SK-N-SH treated with all-trans-retinoic acid at 6 μM for 48 hours (cell line): ENCODE measurements around the gene KAT5.
"Not testable (repeated sequence)": the region's sequence is repeated elsewhere in the genome, so short reads cannot be mapped to it uniquely, and the experiment has no call there.

Experiments used
- ATAC-seq: fragments of 200-7000 bp; cut with Tn5 transposase; 3 replicates; pipeline ENCODE4 v1.9.1; 2020; ENCODE audit warnings: mild to moderate bottlenecking, moderate library complexity
- ARNTL ChIP-seq: fragments of 450-650 bp; formaldehyde crosslinking; IDR thresholded peaks from 2 replicates; pipeline ENCODE4 v1.5.0; 2020; ENCODE audit warnings: low read depth, mild to moderate bottlenecking, moderate library complexity, borderline replicate concordance
- CSDC2 ChIP-seq: fragments of 250-450 bp; sonication (Bioruptor Pico); IDR thresholded peaks from 2 replicates; pipeline ENCODE4 v1.5.0; 2020; ENCODE audit warnings: mild to moderate bottlenecking, moderate library complexity
- ESRRG ChIP-seq: fragments of 250-450 bp; sonication (Bioruptor Pico); IDR thresholded peaks from 2 replicates; pipeline ENCODE4 v1.6.1; 2021; ENCODE audit warnings: mild to moderate bottlenecking
- GLIS3 ChIP-seq: fragments of 250-450 bp; sonication (Bioruptor Pico); IDR thresholded peaks from 2 replicates; pipeline ENCODE4 v1.5.0; 2020; ENCODE audit warnings: mild to moderate bottlenecking, moderate library complexity
- ISL1 ChIP-seq: fragments of 250-450 bp; sonication (Bioruptor Pico); IDR thresholded peaks from 2 replicates; pipeline ENCODE4 v2.1.2; 2022; ENCODE audit warnings: mild to moderate bottlenecking, moderate library complexity
- OSR1 ChIP-seq: fragments of 250-450 bp; sonication (Bioruptor Pico); IDR thresholded peaks from 2 replicates; pipeline ENCODE4 v1.8.0; 2022; ENCODE audit warnings: moderate library complexity, mild to moderate bottlenecking, inconsistent platforms
- RARB ChIP-seq: fragments of 250-450 bp; sonication (Bioruptor Pico); IDR thresholded peaks from 2 replicates; pipeline ENCODE4 v1.8.0; 2021; ENCODE audit warnings: mild to moderate bottlenecking, moderate library complexity
- SNAI2 ChIP-seq: fragments of 250-450 bp; sonication (Bioruptor Pico); IDR thresholded peaks from 2 replicates; pipeline ENCODE4 v1.5.0; 2020; ENCODE audit warnings: mild to moderate bottlenecking, moderate library complexity
- TCF4 ChIP-seq: fragments of 250-450 bp; sonication (Bioruptor Pico); IDR thresholded peaks from 2 replicates; pipeline ENCODE4 v1.8.0; 2021; ENCODE audit warnings: mild to moderate bottlenecking, moderate library complexity, borderline replicate concordance
- TOX ChIP-seq: fragments of 250-450 bp; sonication (Bioruptor Pico); IDR thresholded peaks from 2 replicates; pipeline ENCODE4 v1.8.0; 2021; ENCODE audit warnings: mild to moderate bottlenecking, moderate library complexity, borderline replicate concordance
- ZFP30 ChIP-seq: fragments of 450-650 bp; formaldehyde crosslinking; IDR thresholded peaks from 2 replicates; pipeline ENCODE4 v1.5.0; 2022; ENCODE audit warnings: mild to moderate bottlenecking, moderate library complexity
- ZNF565 ChIP-seq: fragments of 450-650 bp; formaldehyde crosslinking; conservative IDR thresholded peaks from 2 replicates; pipeline ENCODE4 v1.5.0; 2020; ENCODE audit warnings: low read depth, mild to moderate bottlenecking, moderate library complexity
- ZNF8 ChIP-seq: fragments of 450-650 bp; formaldehyde crosslinking; IDR thresholded peaks from 2 replicates; pipeline ENCODE4 v1.5.0; 2020; ENCODE audit warnings: mild to moderate bottlenecking, moderate library complexity
- TF ChIP-seq, protein P1 (sequence below): fragments of 250-450 bp; sonication (Bioruptor Pico); IDR thresholded peaks from 2 replicates; pipeline ENCODE4 v1.5.1; 2021; ENCODE audit warnings: mild to moderate bottlenecking, moderate library complexity
- TF ChIP-seq, protein P2 (sequence below): fragments of 250-450 bp; sonication (Bioruptor Pico); IDR thresholded peaks from 2 replicates; pipeline ENCODE4 v1.8.0; 2020; ENCODE audit warnings: mild to moderate bottlenecking, moderate library complexity, borderline replicate concordance
- TF ChIP-seq, protein P3 (sequence below): fragments of 250-450 bp; sonication (Bioruptor Pico); IDR thresholded peaks from 2 replicates; pipeline ENCODE4 v1.5.1; 2020; ENCODE audit warnings: low read depth, mild to moderate bottlenecking, moderate library complexity
- TF ChIP-seq, protein P4 (sequence below): fragments of 250-450 bp; sonication (Bioruptor Pico); IDR thresholded peaks from 2 replicates; pipeline ENCODE4 v1.5.0; 2020; ENCODE audit warnings: mild to moderate bottlenecking, moderate library complexity

KAT5 gene

DNA sequence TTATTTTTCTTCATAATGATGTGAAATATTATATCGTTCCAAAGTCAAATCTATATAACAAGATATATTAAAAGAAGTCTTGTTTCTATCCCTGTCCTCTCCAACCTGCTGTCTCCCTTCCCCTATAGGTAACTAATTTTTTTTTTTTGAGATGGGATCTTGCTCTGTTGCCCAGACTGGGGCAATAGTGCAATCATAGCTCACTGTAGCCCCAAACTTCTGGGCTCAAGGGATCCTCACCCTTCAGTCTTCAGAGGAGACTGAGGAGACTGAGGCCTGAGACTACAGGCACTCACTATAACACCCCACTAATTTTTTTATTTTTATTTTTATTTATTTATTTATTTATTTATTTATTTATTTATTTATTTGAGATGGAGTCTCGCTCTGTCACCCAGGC is 39.1 kb upstream of the KAT5 start (continued):
- TF ChIP-seq ZFP30 (no peak), TCF4 (CRISPR knock-in tag) (no peak), CSDC2 (CRISPR knock-in tag) (no peak), ZNF8 (CRISPR knock-in tag) (no peak), ZNF565 (CRISPR knock-in tag) (no peak), ESRRG (CRISPR knock-in tag) (no peak), GLIS3 (CRISPR knock-in tag) (no peak), ARNTL (CRISPR knock-in tag) (no peak)
- TF ChIP-seq, protein P1, sequence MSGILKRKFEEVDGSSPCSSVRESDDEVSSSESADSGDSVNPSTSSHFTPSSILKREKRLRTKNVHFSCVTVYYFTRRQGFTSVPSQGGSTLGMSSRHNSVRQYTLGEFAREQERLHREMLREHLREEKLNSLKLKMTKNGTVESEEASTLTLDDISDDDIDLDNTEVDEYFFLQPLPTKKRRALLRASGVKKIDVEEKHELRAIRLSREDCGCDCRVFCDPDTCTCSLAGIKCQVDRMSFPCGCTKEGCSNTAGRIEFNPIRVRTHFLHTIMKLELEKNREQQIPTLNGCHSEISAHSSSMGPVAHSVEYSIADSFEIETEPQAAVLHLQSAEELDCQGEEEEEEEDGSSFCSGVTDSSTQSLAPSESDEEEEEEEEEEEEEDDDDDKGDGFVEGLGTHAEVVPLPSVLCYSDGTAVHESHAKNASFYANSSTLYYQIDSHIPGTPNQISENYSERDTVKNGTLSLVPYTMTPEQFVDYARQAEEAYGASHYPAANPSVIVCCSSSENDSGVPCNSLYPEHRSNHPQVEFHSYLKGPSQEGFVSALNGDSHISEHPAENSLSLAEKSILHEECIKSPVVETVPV (CRISPR knock-in tag), result no peak

DNA sequence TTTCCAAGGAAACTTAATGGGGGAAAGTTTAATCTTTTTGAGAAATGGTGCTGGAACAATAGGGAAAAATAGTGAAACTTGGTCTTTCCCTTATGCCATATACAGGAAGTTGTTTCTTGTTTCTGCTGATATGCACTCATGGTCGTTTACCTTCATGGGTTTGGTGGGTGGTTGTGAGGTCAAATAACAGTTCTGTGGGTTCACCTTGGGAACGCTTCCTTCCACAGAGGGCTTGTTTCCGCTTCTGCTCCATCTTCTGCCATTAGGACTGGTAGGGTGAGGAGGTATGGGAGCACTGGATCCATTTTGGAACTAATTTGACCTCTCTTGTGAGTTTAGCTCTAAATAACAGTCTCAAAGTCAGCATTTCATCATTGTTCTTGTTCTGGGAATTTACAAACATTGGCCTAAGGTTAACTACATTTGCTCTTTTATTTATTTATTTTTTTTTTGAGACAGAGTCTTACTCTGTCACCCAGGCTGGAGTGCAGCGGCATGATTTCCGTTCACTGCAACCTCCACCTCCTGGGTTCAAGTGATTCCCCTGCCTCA is 31.8 kb upstream of the KAT5 start:
- no peak for ATAC-seq
- TF ChIP-seq, protein P2, sequence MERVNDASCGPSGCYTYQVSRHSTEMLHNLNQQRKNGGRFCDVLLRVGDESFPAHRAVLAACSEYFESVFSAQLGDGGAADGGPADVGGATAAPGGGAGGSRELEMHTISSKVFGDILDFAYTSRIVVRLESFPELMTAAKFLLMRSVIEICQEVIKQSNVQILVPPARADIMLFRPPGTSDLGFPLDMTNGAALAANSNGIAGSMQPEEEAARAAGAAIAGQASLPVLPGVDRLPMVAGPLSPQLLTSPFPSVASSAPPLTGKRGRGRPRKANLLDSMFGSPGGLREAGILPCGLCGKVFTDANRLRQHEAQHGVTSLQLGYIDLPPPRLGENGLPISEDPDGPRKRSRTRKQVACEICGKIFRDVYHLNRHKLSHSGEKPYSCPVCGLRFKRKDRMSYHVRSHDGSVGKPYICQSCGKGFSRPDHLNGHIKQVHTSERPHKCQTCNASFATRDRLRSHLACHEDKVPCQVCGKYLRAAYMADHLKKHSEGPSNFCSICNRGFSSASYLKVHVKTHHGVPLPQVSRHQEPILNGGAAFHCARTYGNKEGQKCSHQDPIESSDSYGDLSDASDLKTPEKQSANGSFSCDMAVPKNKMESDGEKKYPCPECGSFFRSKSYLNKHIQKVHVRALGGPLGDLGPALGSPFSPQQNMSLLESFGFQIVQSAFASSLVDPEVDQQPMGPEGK (CRISPR knock-in tag), result no peak
- TF ChIP-seq CSDC2 (CRISPR knock-in tag) (no peak), GLIS3 (CRISPR knock-in tag) (no peak), ZNF8 (CRISPR knock-in tag) (no peak), SNAI2 (CRISPR knock-in tag) (no peak), OSR1 (no peak), TOX (CRISPR knock-in tag) (no peak), RARB (CRISPR knock-in tag) (no peak), TCF4 (CRISPR knock-in tag) (no peak), ZNF565 (CRISPR knock-in tag) (no peak), ISL1 (CRISPR knock-in tag) (no peak), ARNTL (CRISPR knock-in tag) (no peak)
- TF ChIP-seq, protein P3, sequence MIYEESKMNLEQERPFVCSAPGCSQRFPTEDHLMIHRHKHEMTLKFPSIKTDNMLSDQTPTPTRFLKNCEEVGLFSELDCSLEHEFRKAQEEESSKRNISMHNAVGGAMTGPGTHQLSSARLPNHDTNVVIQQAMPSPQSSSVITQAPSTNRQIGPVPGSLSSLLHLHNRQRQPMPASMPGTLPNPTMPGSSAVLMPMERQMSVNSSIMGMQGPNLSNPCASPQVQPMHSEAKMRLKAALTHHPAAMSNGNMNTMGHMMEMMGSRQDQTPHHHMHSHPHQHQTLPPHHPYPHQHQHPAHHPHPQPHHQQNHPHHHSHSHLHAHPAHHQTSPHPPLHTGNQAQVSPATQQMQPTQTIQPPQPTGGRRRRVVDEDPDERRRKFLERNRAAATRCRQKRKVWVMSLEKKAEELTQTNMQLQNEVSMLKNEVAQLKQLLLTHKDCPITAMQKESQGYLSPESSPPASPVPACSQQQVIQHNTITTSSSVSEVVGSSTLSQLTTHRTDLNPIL (CRISPR knock-in tag), result no peak
- TF ChIP-seq, protein P4, sequence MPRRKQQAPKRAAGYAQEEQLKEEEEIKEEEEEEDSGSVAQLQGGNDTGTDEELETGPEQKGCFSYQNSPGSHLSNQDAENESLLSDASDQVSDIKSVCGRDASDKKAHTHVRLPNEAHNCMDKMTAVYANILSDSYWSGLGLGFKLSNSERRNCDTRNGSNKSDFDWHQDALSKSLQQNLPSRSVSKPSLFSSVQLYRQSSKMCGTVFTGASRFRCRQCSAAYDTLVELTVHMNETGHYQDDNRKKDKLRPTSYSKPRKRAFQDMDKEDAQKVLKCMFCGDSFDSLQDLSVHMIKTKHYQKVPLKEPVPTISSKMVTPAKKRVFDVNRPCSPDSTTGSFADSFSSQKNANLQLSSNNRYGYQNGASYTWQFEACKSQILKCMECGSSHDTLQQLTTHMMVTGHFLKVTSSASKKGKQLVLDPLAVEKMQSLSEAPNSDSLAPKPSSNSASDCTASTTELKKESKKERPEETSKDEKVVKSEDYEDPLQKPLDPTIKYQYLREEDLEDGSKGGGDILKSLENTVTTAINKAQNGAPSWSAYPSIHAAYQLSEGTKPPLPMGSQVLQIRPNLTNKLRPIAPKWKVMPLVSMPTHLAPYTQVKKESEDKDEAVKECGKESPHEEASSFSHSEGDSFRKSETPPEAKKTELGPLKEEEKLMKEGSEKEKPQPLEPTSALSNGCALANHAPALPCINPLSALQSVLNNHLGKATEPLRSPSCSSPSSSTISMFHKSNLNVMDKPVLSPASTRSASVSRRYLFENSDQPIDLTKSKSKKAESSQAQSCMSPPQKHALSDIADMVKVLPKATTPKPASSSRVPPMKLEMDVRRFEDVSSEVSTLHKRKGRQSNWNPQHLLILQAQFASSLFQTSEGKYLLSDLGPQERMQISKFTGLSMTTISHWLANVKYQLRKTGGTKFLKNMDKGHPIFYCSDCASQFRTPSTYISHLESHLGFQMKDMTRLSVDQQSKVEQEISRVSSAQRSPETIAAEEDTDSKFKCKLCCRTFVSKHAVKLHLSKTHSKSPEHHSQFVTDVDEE (CRISPR knock-in tag), result no peak

DNA sequence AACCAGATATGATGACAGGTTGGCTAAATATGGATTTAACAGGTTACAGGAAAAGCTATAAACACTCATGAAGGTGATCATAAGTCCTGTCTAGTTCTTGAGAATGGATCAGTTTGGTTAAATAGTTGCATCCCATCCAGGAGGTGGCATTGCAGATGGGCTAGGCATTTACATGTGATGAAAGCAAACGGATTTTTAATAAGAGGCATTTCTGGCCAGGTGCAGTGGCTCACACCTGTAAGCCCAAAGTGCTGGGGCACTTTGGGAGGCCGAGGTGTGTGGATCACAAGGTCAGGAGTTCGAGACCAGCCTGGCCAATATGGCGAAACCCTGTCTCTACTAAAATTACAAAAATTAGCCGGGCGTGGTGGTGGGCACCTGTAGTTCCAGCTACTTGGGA is 28.6 kb upstream of the KAT5 start:
- ATAC-seq, result not testable (repeated sequence)

DNA sequence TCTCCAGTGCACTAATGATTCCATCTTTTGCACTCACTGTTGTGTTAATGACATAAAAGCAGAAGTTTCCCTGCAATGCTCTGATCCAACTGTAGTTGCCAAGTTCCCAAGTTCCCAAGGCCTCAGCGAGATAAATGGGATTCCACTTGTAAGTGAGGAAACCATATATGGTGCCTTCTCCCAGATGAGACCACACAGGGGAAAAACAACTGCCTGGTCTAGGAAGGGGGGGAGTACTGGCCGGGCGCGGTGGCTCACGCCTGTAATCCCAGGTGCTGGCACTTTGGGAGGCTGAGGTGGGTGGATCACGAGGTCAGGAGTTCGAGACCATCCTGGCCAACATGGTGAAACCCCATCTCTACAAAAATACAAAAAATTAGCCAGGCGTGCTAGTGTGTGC is 26.1 kb upstream of the KAT5 start:
- no peak for ATAC-seq
- TF ChIP-seq CSDC2 (CRISPR knock-in tag) (no peak), RARB (CRISPR knock-in tag) (no peak)
- TF ChIP-seq, protein P4 (CRISPR knock-in tag), result no peak

DNA sequence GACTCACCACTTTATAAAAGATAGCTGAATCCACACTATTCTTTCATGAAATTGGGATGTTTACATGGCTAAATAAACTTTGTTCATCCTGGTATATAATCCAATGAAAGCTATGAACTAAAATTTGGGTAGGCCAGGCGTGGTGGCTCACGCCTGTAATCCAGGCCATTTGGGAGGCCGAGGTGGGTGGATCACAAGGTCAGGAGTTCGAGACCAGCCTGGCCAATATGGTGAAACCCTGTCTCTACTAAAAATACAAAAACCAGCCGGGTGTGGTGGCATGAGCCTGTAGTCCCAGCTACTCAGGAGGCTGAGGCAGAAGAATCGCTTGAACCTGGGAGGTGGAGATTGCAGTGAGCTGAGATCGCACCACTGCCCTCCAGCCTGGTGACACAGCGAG is 20.2 kb upstream of the KAT5 start:
- ATAC-seq, result not testable (repeated sequence)
